HL-60 (cell line): Measurements from ENCODE around the gene SLC22A13.

Source experiments
- GABPA ChIP-seq: IDR thresholded peaks from 2 replicates; pipeline ENCODE4 v1.6.1; 2012; ENCODE audit warnings: low read depth
- POLR2AphosphoS5 ChIP-seq: IDR thresholded peaks from 2 replicates; pipeline ENCODE4 v1.6.1; 2012; ENCODE audit warnings: low read depth
- TF ChIP-seq, protein P1 (sequence below): IDR thresholded peaks from one replicate; pipeline ENCODE4 v1.5.1; 2011; ENCODE audit warnings: low read length, control low read depth, inconsistent platforms; ENCODE audit not compliant: insufficient read depth

DNA sequence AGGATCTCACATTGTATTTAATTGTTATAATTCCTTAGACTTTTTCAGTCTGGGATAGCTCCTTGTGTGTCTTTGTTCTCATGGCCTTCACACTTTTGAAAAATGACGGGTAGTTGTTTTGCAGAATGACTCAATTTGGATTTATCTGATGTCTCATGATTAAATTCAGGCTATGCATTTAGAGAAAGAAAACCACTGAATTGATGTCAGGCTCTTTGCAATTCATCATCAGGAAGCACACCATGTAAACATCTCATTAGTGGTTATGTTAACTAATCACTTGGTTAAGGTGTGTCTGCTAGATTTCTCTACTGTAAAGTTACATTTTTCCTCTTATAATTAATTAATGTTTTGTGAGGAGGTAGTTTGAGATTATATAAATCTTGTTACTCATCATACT is 8.0 kb upstream of the SLC22A13 start:
- TF ChIP-seq, protein P1, sequence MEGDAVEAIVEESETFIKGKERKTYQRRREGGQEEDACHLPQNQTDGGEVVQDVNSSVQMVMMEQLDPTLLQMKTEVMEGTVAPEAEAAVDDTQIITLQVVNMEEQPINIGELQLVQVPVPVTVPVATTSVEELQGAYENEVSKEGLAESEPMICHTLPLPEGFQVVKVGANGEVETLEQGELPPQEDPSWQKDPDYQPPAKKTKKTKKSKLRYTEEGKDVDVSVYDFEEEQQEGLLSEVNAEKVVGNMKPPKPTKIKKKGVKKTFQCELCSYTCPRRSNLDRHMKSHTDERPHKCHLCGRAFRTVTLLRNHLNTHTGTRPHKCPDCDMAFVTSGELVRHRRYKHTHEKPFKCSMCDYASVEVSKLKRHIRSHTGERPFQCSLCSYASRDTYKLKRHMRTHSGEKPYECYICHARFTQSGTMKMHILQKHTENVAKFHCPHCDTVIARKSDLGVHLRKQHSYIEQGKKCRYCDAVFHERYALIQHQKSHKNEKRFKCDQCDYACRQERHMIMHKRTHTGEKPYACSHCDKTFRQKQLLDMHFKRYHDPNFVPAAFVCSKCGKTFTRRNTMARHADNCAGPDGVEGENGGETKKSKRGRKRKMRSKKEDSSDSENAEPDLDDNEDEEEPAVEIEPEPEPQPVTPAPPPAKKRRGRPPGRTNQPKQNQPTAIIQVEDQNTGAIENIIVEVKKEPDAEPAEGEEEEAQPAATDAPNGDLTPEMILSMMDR, result no peak
- TF ChIP-seq GABPA, result no peak
- no peak for TF ChIP-seq POLR2AphosphoS5
